HepG2 (cell line): ENCODE results near the gene SPHK1.

Experiments used
- CTCF ChIP-seq: sonication (generic); formaldehyde crosslinking; IDR thresholded peaks from 2 replicates; pipeline ENCODE4 v1.5.0; 2020; ENCODE audit warnings: mild to moderate bottlenecking, missing genetic modification reagents, moderate library complexity
- ETV6 ChIP-seq: sonication (generic); formaldehyde crosslinking; conservative IDR thresholded peaks from 2 replicates; pipeline ENCODE4 v1.4.0; 2020; ENCODE audit warnings: missing genetic modification reagents
- PAF1 ChIP-seq: IDR thresholded peaks from 2 replicates; pipeline ENCODE4 v1.6.1; 2016; ENCODE audit warnings: missing genetic modification reagents, missing compliant biosample characterization
- ZBTB37 ChIP-seq: sonication (generic); formaldehyde crosslinking; IDR thresholded peaks from 2 replicates; pipeline ENCODE4 v1.4.0; 2020; ENCODE audit warnings: mild to moderate bottlenecking, missing genetic modification reagents

GRCh38 chr17:76391200-76391715 is 6.8 kb downstream of the SPHK1 start:
- TF ChIP-seq PAF1 = no peak
- TF ChIP-seq ZBTB37 (CRISPR knock-in tag) = no peak
- TF ChIP-seq CTCF = no peak
- TF ChIP-seq ETV6 (CRISPR knock-in tag) = no peak
